KMS-11 (cell line): Measurements from ENCODE around the gene AGAP1.

Experiments
- H2AFZ ChIP-seq: fragments of 200-600 bp; sonication (generic); 2 replicates; pipeline ENCODE4 v1.6.1; 2016; ENCODE audit warnings: antibody characterized with exemption, mixed run types, low read depth
- H3K27ac ChIP-seq: fragments of 200-600 bp; sonication (generic); 2 replicates; pipeline ENCODE4 v1.6.1; 2016; ENCODE audit warnings: mild to moderate bottlenecking, mixed run types
- H3K27me3 ChIP-seq: fragments of 200-600 bp; sonication (generic); 2 replicates; pipeline ENCODE4 v1.6.1; 2017; ENCODE audit warnings: mild to moderate bottlenecking, low read depth, mixed run types, moderate library complexity; ENCODE audit not compliant: insufficient read depth
- H3K36me3 ChIP-seq: fragments of 200-600 bp; sonication (generic); 2 replicates; pipeline ENCODE4 v1.6.1; 2017; ENCODE audit warnings: mild to moderate bottlenecking, mixed run types; ENCODE audit not compliant: insufficient read depth
- H3K4me1 ChIP-seq: fragments of 200-600 bp; sonication (generic); 2 replicates; pipeline ENCODE4 v1.6.1; 2016; ENCODE audit warnings: mild to moderate bottlenecking, low read depth, mixed run types; ENCODE audit not compliant: poor library complexity, severe bottlenecking
- H3K4me2 ChIP-seq: fragments of 200-600 bp; sonication (generic); 2 replicates; pipeline ENCODE4 v1.7.0; 2016; ENCODE audit warnings: mild to moderate bottlenecking, mixed run types
- H3K4me3 ChIP-seq: fragments of 200-600 bp; sonication (generic); IDR thresholded peaks from 2 replicates; pipeline ENCODE4 v1.6.1; 2017; ENCODE audit warnings: low read depth, low read length, mixed read lengths; ENCODE audit not compliant: insufficient read depth
- H3K79me2 ChIP-seq: fragments of 200-600 bp; sonication (generic); 2 replicates; pipeline ENCODE4 v1.6.1; 2016; ENCODE audit warnings: low read depth, mixed run types; ENCODE audit not compliant: insufficient read depth
- H3K9ac ChIP-seq: fragments of 200-600 bp; sonication (generic); 2 replicates; pipeline ENCODE4 v1.6.1; 2016; ENCODE audit warnings: mild to moderate bottlenecking, mixed run types
- H4K20me1 ChIP-seq: fragments of 200-600 bp; sonication (generic); 2 replicates; pipeline ENCODE4 v1.6.1; 2016; ENCODE audit warnings: mild to moderate bottlenecking, mixed run types; ENCODE audit not compliant: insufficient read depth
- CTCF ChIP-seq: fragments of 200-600 bp; sonication (generic); conservative IDR thresholded peaks from 2 replicates; pipeline ENCODE4 v1.6.1; 2017; ENCODE audit warnings: low read depth, mild to moderate bottlenecking, antibody characterized with exemption, low read length, moderate library complexity, mixed read lengths

Gene AGAP1

GRCh38 chr2:235614900-235615712 is 121.3 kb downstream of the AGAP1 start:
- Histone ChIP-seq H3K79me2 (peaks cover 85% of the 10 kb centered on the region), H3K4me3 (no peak overlapping the region), H3K4me1 (peaks cover 55% of the 10 kb centered on the region), H3K9ac (no peak overlapping the region), H3K4me2 (peak overlapping the region; percentile 75), H3K27me3 (no peaks in the 10 kb centered on the region), H4K20me1 (peaks cover 7% of the 10 kb centered on the region; the same call in 1 of the 2 replicates), H3K27ac (no peak overlapping the region), H2AFZ (no peak overlapping the region), H3K36me3 (no peaks in the 10 kb centered on the region)
- no peak for TF ChIP-seq CTCF

- no peak for TF ChIP-seq CTCF
- H3K4me2 ChIP-seq, result no peak overlapping the region
- H3K36me3 ChIP-seq, result no peaks in the 10 kb centered on the region
- no peaks in the 10 kb centered on the region for H3K27me3 ChIP-seq
- no peak overlapping the region for H3K4me3 ChIP-seq
- H2AFZ ChIP-seq, result no peak overlapping the region
- H3K9ac ChIP-seq, result no peak overlapping the region
- peaks cover 7% of the 10 kb centered on the region; the same call in 1 of the 2 replicates for H4K20me1 ChIP-seq
- peaks cover 83% of the 10 kb centered on the region for H3K79me2 ChIP-seq
- H3K4me1 ChIP-seq, result peaks cover 48% of the 10 kb centered on the region
- no peak overlapping the region for H3K27ac ChIP-seq
These were observed 123.0 kb downstream of the AGAP1 start for GRCh38 chr2:235616885-235617284.

GRCh38 chr2:235618039-235618438 is 124.2 kb downstream of the AGAP1 start:
- H3K4me1 ChIP-seq, result peaks cover 42% of the 10 kb centered on the region

GRCh38 chr2:235619544-235619943 is 125.7 kb downstream of the AGAP1 start:
- H2AFZ ChIP-seq, result no peak overlapping the region
- H3K9ac ChIP-seq, result no peak overlapping the region
- TF ChIP-seq CTCF, result no peak
- no peaks in the 10 kb centered on the region for H3K27me3 ChIP-seq
- peaks cover 77% of the 10 kb centered on the region for H3K79me2 ChIP-seq
- H3K4me3 ChIP-seq, result no peak overlapping the region
- H3K4me1 ChIP-seq, result peaks cover 26% of the 10 kb centered on the region
- no peak overlapping the region for H3K4me2 ChIP-seq
- no peaks in the 10 kb centered on the region for H4K20me1 ChIP-seq
- H3K27ac ChIP-seq, result no peak overlapping the region
- no peaks in the 10 kb centered on the region for H3K36me3 ChIP-seq

More at GRCh38 chr2:235618039-235618438, 124.2 kb downstream of the AGAP1 start:
- H3K4me2 ChIP-seq, result no peak overlapping the region
- H4K20me1 ChIP-seq, result peaks cover 7% of the 10 kb centered on the region; the same call in 1 of the 2 replicates
- no peak overlapping the region for H2AFZ ChIP-seq
- no peaks in the 10 kb centered on the region for H3K36me3 ChIP-seq
- H3K27me3 ChIP-seq, result no peaks in the 10 kb centered on the region
- peaks cover 75% of the 10 kb centered on the region for H3K79me2 ChIP-seq
- no peak overlapping the region for H3K9ac ChIP-seq
- no peak overlapping the region for H3K4me3 ChIP-seq
- no peak for TF ChIP-seq CTCF
- H3K27ac ChIP-seq, result no peak overlapping the region
